H1 (cell line): ENCODE results near the gene SPSB2. TPM values are rescaled to one million over a fixed set of nuclear protein-coding genes. Genes with fewer than 3 reads are reported as not detected.

ENCODE experiments used
- CTCF ChIA-PET: fragments of 300-600 bp; sonication (Branson Sonifier 250); formaldehyde crosslinking; loops from one replicate; lab custom pipeline; 2021; ENCODE audit not compliant: partially characterized antibody; lab: Charles Lee
- POLR2A ChIA-PET: fragments of 300-600 bp; sonication (Branson Sonifier 250); formaldehyde crosslinking; loops from one replicate; lab custom pipeline; 2021; ENCODE audit warnings: inconsistent platforms; ENCODE audit not compliant: partially characterized antibody; lab: Charles Lee
- DNase-seq, 2 experiments: peaks; one replicate each; pipeline versions ENCODE4 v3.0.0 to v3.0.0-alpha.2; 2010 to 2022; ENCODE audit warnings: low spot score in 2 of 2, low read depth in 1 of 2, mixed read lengths in 1 of 2
- FAIRE-seq: peaks from 2 replicates; lab custom pipeline; 2011; peaks lifted over from hg19 to GRCh38; lab: Jason Lieb, UNC
- H2AFZ ChIP-seq: 2 replicates; pipeline ENCODE4 v1.8.1; 2012; ENCODE audit warnings: low read length, inconsistent platforms
- H2AK5ac ChIP-seq: 2 replicates; pipeline ENCODE4 v1.6.1; 2013; ENCODE audit warnings: low read depth, low read length
- H2BK120ac ChIP-seq: replicated peaks from 2 replicates; pipeline ENCODE3; 2013; ENCODE audit warnings: low read depth, low read length, inconsistent platforms
- H2BK12ac ChIP-seq: 2 replicates; pipeline ENCODE4 v1.6.1; 2013; ENCODE audit warnings: low read depth, low read length
- H2BK15ac ChIP-seq: 2 replicates; pipeline ENCODE4 v1.6.1; 2013; ENCODE audit warnings: low read length
- H2BK20ac ChIP-seq: 2 replicates; pipeline ENCODE4 v1.6.1; 2013; ENCODE audit warnings: low read length
- H2BK5ac ChIP-seq: 2 replicates; pipeline ENCODE4 v1.6.1; 2013; ENCODE audit warnings: low read depth, low read length
- H3K14ac ChIP-seq: 2 replicates; pipeline ENCODE4 v1.6.1; 2013; ENCODE audit warnings: inconsistent platforms; ENCODE audit not compliant: insufficient read length
- H3K18ac ChIP-seq: 2 replicates; pipeline ENCODE4 v1.6.1; 2013; ENCODE audit warnings: low read length; ENCODE audit errors: extremely low read depth
- H3K23ac ChIP-seq: 2 replicates; pipeline ENCODE4 v1.6.1; 2013; ENCODE audit warnings: inconsistent platforms; ENCODE audit not compliant: insufficient read length
- H3K23me2 ChIP-seq: 2 replicates; pipeline ENCODE4 v1.6.1; 2013; ENCODE audit warnings: low read depth, low read length
- H3K27ac ChIP-seq: 2 replicates; pipeline ENCODE4 v1.6.1; 2011; ENCODE audit warnings: low read depth, low read length, inconsistent platforms
- H3K27me3 ChIP-seq, 4 experiments: replicated peaks in 1 of 4; 1 replicate in 1 of 4; 2 replicates in 3 of 4; pipeline versions ENCODE4 v1.6.1 to v1.8.1; 2011 to 2013; ENCODE audit warnings: low read length in 3 of 4, mild to moderate bottlenecking in 3 of 4, inconsistent platforms in 2 of 4, mixed read lengths in 2 of 4, moderate library complexity in 1 of 4; ENCODE audit not compliant: control insufficient read depth in 3 of 4, insufficient read depth in 3 of 4; ENCODE audit errors: extremely low read depth in 1 of 4
- H3K36me3 ChIP-seq, 4 experiments: 2 replicates each; pipeline versions ENCODE4 v1.6.1 to v1.8.1; 2011 to 2013; ENCODE audit warnings: mild to moderate bottlenecking in 4 of 4, low read length in 3 of 4, moderate library complexity in 2 of 4, control low read depth in 1 of 4, inconsistent platforms in 1 of 4; ENCODE audit not compliant: insufficient read depth in 4 of 4, control insufficient read depth in 2 of 4
- H3K4ac ChIP-seq: replicated peaks from 2 replicates; pipeline ENCODE3; 2013; ENCODE audit warnings: low read length, low read depth, mixed read lengths, inconsistent platforms; ENCODE audit not compliant: insufficient read length
- H3K4me1 ChIP-seq, 4 experiments: replicated peaks in 1 of 4; 1 replicate in 1 of 4; 2 replicates in 3 of 4; pipeline versions ENCODE4 v1.6.1 to v1.8.1; 2011 to 2013; ENCODE audit warnings: low read length in 3 of 4, inconsistent platforms in 2 of 4, mixed read lengths in 1 of 4; ENCODE audit not compliant: insufficient read depth in 4 of 4, control insufficient read depth in 3 of 4
- H3K4me2 ChIP-seq, 2 experiments: 2 replicates each; pipeline versions ENCODE4 v1.6.1 to v1.8.1; 2011 to 2013; ENCODE audit warnings: low read depth in 2 of 2, low read length in 2 of 2, control low read depth in 1 of 2, inconsistent platforms in 1 of 2, mild to moderate bottlenecking in 1 of 2; ENCODE audit not compliant: insufficient read depth in 1 of 2
- H3K4me3 ChIP-seq, 4 experiments: fragments of 200-600, 300-600 bp in 1 of 4; sonication (generic), shearing (Covaris generic), sonication (Bioruptor Twin) in 1 of 4; 2 replicates each; pipeline versions ENCODE4 v1.5.1 to v1.8.1; 2011 to 2016; ENCODE audit warnings: low read length in 4 of 4, low read depth in 3 of 4, control low read depth in 2 of 4, inconsistent platforms in 2 of 4, mild to moderate bottlenecking in 2 of 4, mixed read lengths in 1 of 4, moderate library complexity in 1 of 4; ENCODE audit not compliant: insufficient read depth in 2 of 4; ENCODE audit errors: extremely low read depth in 1 of 4
- H3K56ac ChIP-seq: replicated peaks from 2 replicates; pipeline ENCODE3; 2013; ENCODE audit warnings: low read depth, mild to moderate bottlenecking, mixed read lengths, low read length, inconsistent platforms; ENCODE audit not compliant: insufficient read length
- H3K79me1 ChIP-seq: 2 replicates; pipeline ENCODE4 v1.6.1; 2013; ENCODE audit warnings: low read depth, low read length, control low read depth
- H3K79me2 ChIP-seq, 2 experiments: 2 replicates each; pipeline versions ENCODE4 v1.6.1 to v1.8.1; 2012 to 2013; ENCODE audit warnings: low read length in 2 of 2, mild to moderate bottlenecking in 2 of 2, inconsistent platforms in 1 of 2; ENCODE audit not compliant: insufficient read depth in 2 of 2, control insufficient read depth in 1 of 2
- H3K9ac ChIP-seq, 4 experiments: replicated peaks in 1 of 4; 1 replicate in 1 of 4; 2 replicates in 3 of 4; pipeline versions ENCODE4 v1.6.1 to v1.8.1; 2011 to 2013; ENCODE audit warnings: low read depth in 3 of 4, low read length in 3 of 4, control low read depth in 2 of 4, mild to moderate bottlenecking in 2 of 4, moderate library complexity in 2 of 4, inconsistent platforms in 1 of 4; ENCODE audit errors: extremely low read depth in 1 of 4
- H3K9me3 ChIP-seq, 2 experiments: 2 replicates each; pipeline versions ENCODE4 v1.6.1 to v1.8.1; 2012 to 2013; ENCODE audit warnings: mild to moderate bottlenecking in 2 of 2, moderate library complexity in 2 of 2, control low read depth in 1 of 2, inconsistent platforms in 1 of 2, low read depth in 1 of 2, low read length in 1 of 2, mixed read lengths in 1 of 2; ENCODE audit not compliant: insufficient read depth in 2 of 2
- H4K20me1 ChIP-seq, 2 experiments: replicated peaks in 1 of 2; 2 replicates each; pipeline versions ENCODE3 to v1.8.1; 2011 to 2013; ENCODE audit warnings: inconsistent platforms in 2 of 2, low read length in 2 of 2, mild to moderate bottlenecking in 1 of 2; ENCODE audit not compliant: insufficient read depth in 2 of 2, control insufficient read depth in 1 of 2
- H4K5ac ChIP-seq: 2 replicates; pipeline ENCODE4 v1.6.1; 2013; ENCODE audit warnings: low read length, low read depth, mixed read lengths, inconsistent platforms; ENCODE audit not compliant: insufficient read length
- H4K8ac ChIP-seq: 2 replicates; pipeline ENCODE4 v1.8.0; 2013; ENCODE audit warnings: mild to moderate bottlenecking, moderate library complexity, low read length, inconsistent platforms; ENCODE audit not compliant: insufficient read depth; ENCODE audit errors: extremely low read depth
- H4K91ac ChIP-seq: replicated peaks from 2 replicates; pipeline ENCODE3; 2013; ENCODE audit warnings: low read length, mixed read lengths, inconsistent platforms; ENCODE audit not compliant: insufficient read length
- ASH2L ChIP-seq: fragments of 200-600, 300-600 bp; sonication (generic); IDR thresholded peaks from one replicate; pipeline ENCODE4 v1.7.1; 2017; ENCODE audit warnings: low read length
- HDAC2 ChIP-seq, 2 experiments: fragments of 300-600 bp in 1 of 2; sonication (generic) in 1 of 2; IDR thresholded peaks; 2 replicates each; pipeline ENCODE4 v1.6.1; 2011 to 2012; ENCODE audit warnings: low read depth in 2 of 2, low read length in 2 of 2, mild to moderate bottlenecking in 2 of 2, moderate library complexity in 2 of 2, borderline replicate concordance in 1 of 2, inconsistent platforms in 1 of 2
- JUN ChIP-seq: IDR thresholded peaks from 2 replicates; pipeline ENCODE4 v1.6.1; 2011; ENCODE audit warnings: low read depth, mild to moderate bottlenecking, improper control_type of control experiment, low read length
- KDM5A ChIP-seq: fragments of 200-600 bp; IDR thresholded peaks from 2 replicates; pipeline ENCODE4 v1.7.1; 2012; ENCODE audit warnings: mild to moderate bottlenecking, low read length, inconsistent platforms, mixed read lengths
- NANOG ChIP-seq: IDR thresholded peaks from 2 replicates; pipeline ENCODE4 v1.6.1; 2011; ENCODE audit warnings: low read length, low read depth, mild to moderate bottlenecking, inconsistent platforms; ENCODE audit not compliant: insufficient read depth, poor library complexity, severe bottlenecking
- POLR2A ChIP-seq, 2 experiments: IDR thresholded peaks; 1 replicate in 1 of 2; 2 replicates in 1 of 2; pipeline ENCODE4 v1.6.1; 2011; ENCODE audit warnings: low read depth in 2 of 2, low read length in 2 of 2, mild to moderate bottlenecking in 2 of 2; ENCODE audit errors: control extremely low read depth in 1 of 2
- RXRA ChIP-seq: IDR thresholded peaks from 2 replicates; pipeline ENCODE4 v1.6.1; 2011; ENCODE audit warnings: low read depth, mild to moderate bottlenecking, low read length, moderate library complexity; ENCODE audit not compliant: insufficient read depth
- SIN3A ChIP-seq, 2 experiments: IDR thresholded peaks in 1 of 2; conservative IDR thresholded peaks in 1 of 2; 2 replicates each; pipeline ENCODE4 v1.6.1; 2011 to 2012; ENCODE audit warnings: low read length in 2 of 2, improper control_type of control experiment in 1 of 2, low read depth in 1 of 2, mild to moderate bottlenecking in 1 of 2
- SP4 ChIP-seq: IDR thresholded peaks from 2 replicates; pipeline ENCODE4 v1.6.1; 2012; ENCODE audit warnings: low read length, inconsistent platforms
- TEAD4 ChIP-seq: IDR thresholded peaks from 2 replicates; pipeline ENCODE4 v1.6.1; 2012; ENCODE audit warnings: low read depth, low read length, inconsistent platforms, mixed read lengths
- WGBS, 2 experiments: shearing (Covaris generic) in 1 of 2; methylation state at CpG; one replicate each; pipeline versions ENCODE4 v1.1.6 to v1.1.7; 2013 to 2015; ENCODE audit warnings: low lambda C conversion rate in 2 of 2, mixed read lengths in 2 of 2, inconsistent platforms in 1 of 2, low coverage in 1 of 2, missing lambda C conversion rate in 1 of 2; ENCODE audit not compliant: insufficient replicate concordance in 2 of 2, insufficient coverage in 1 of 2, insufficient read length in 1 of 2; ENCODE audit errors: extremely low coverage in 1 of 2, missing lambda C conversion rate in 1 of 2; 5-methylcytosine and 5-hydroxymethylcytosine counted together
- polyA plus RNA-seq, 7 experiments: library from polyadenylated mRNA; depleted of rRNA in 3 of 7; stranded (reverse) in 5 of 7; unstranded in 2 of 7; fragments of >200 nt in 5 of 7; fragments of 200-250 nt in 2 of 7; gene quantifications; 1 replicate in 5 of 7; 2 replicates in 1 of 7; 4 replicates in 1 of 7; pipeline versions ENCODE4 v1.2.1 to v1.2.3, GENCODE V29; 2011 to 2013; ENCODE audit warnings: missing spikeins in 2 of 7, mixed read lengths in 2 of 7
- total RNA-seq: library from RNA; stranded (reverse); fragmentation: NEBNext Ultra II Directional; extraction: Animal tissue kit (Norgen Biotek cat#: 25700); gene quantifications from 2 replicates; pipeline ENCODE4 v1.2.1, GENCODE V29; 2021

The SPSB2 gene
- total and polyA plus RNA-seq, 2 of the 8 experiments (the other 6 are each of a cell fraction or from before 2014, with no cell fraction given): 13.0 to 23.2 TPM

DNA sequence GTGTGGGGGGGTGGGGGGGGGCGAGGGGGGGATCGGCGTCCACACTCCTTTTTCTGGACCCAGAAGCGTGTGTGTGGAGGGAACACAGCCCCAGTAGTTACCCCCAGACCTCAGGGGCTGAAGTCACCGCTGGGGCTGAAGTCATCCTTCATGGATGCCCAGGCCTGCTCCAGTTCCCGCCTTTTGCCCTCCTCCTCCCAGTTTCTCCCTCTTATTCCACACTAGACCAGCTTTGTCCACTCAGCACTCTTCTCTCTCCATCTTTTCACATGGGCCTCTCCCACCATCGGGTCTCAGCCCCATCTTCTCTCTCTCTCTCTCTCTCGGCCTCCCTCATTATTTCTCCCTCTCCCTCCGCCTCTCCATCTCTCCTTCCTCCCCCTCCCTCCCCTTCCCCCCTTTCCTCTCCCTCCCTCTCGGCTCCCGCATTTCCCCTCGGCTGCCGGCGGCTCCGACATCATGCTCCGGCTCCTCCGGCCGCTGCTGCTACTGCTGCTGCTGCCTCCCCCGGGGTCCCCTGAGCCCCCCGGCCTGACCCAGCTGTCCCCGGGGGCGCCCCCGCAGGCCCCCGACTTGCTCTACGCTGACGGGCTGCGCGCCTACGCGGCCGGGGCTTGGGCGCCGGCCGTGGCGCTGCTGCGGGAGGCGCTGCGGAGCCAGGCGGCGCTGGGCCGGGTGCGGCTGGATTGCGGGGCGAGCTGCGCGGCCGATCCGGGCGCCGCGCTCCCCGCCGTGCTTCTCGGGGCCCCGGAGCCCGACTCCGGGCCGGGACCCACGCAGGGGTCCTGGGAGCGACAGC, 44.9 kb downstream of the SPSB2 start, which contains the start of gene P3H3:
Gene P3H3 (plus strand): TSS at position 426 of the 799 bp plus-strand sequence. CDS start 34 bp downstream, at position 460.
- Histone ChIP-seq H3K9me3 (no peaks in the 10 kb centered on the region), H3K4me2 (peak within 1 kb of the TSS; percentile 77 to 99), H3K23me2 (peaks cover 17% of the 10 kb centered on the region), H4K5ac (peak within 1 kb of the TSS; percentile 86), H3K27ac (peak within 1 kb of the TSS; percentile 59; the same call in 1 of the 2 replicates), H3K4me1 (peaks cover 4 to 26% (median 19%) of the 10 kb centered on the region in 4 experiments), H3K79me2 (peaks cover 0 to 9% of the 10 kb centered on the region in 2 experiments; a peak in 1 of 4 replicates), H3K4ac (peak within 1 kb of the TSS; percentile 66), H2BK15ac (0 out of 2 replicates have a peak within 1 kb of the TSS, but pooled peaks have one; percentile 72), H4K20me1 (peaks cover 0 to 7% of the 10 kb centered on the region in 2 experiments), H2AFZ (no peak within 1 kb of the TSS), H3K9ac (peak within 1 kb of the TSS; percentile 66 to 84 (median 80)), H2BK20ac (no peak within 1 kb of the TSS), H2BK12ac (peak within 1 kb of the TSS; percentile 70; the same call in 1 of the 2 replicates), H3K79me1 (peaks cover 4% of the 10 kb centered on the region), H2BK5ac (peak within 1 kb of the TSS; percentile 79; the same call in 1 of the 2 replicates), H3K36me3 (peaks cover 5 to 20% (median 18%) of the 10 kb centered on the region in 4 experiments; a peak in 5 of 8 replicates), H3K56ac (peak within 1 kb of the TSS; percentile 84), H3K23ac (no peak within 1 kb of the TSS), H4K8ac (peak within 1 kb of the TSS; percentile 66; the same call in 1 of the 2 replicates), H3K4me3 (peak within 1 kb of the TSS; percentile 88 to 94 (median 90)), H2BK120ac (peak within 1 kb of the TSS; percentile 26), H3K27me3 (peaks cover 0 to 9% (median 6%) of the 10 kb centered on the region in 4 experiments; a peak in 5 of 7 replicates), H3K14ac (no peak within 1 kb of the TSS), H2AK5ac (0 out of 2 replicates have a peak within 1 kb of the TSS, but pooled peaks have one; percentile 1), H4K91ac (peak within 1 kb of the TSS; percentile 90), H3K18ac (peak within 1 kb of the TSS; percentile 76)
- 2% methylated on average over 15 of the region's 60 CpGs; no CpG with 5 or more reads in 1 of the 2 experiments for WGBS, 2 experiments
- no peak for FAIRE-seq
- POLR2A ChIA-PET: interaction anchor here (0.7 to 27.1 kb wide), 18 partner anchors 9 to 128 kb away, joined by 3 to 388 read pairs (median 4); partner anchors contain the start of genes CDCA3, ENO2, GNB3 and MLF2
- peak in 1 of 2 experiments; percentile 76 for DNase-seq
- CTCF ChIA-PET: interaction anchor here (0.7 to 23.7 kb wide), 8 partner anchors 19 to 224 kb away, joined by 3 to 532 read pairs (median 4); partner anchors contain the start of genes CD4, CDCA3, GNB3 and LAG3
- TF ChIP-seq KDM5A: no peak
- TF ChIP-seq NANOG: no peak
- no peak for TF ChIP-seq JUN
- TF ChIP-seq TEAD4: no peak
- no peak for TF ChIP-seq SIN3A (conservative IDR thresholded peaks at IDR 0.05 in 1 of 2, IDR thresholded peaks at IDR 0.05 in 1 of 2; ENCODE audit: low read depth in 1 of 2, low read length in 2 of 2)
- TF ChIP-seq SP4: no peak
- TF ChIP-seq HDAC2 (IDR thresholded peaks at IDR 0.05; ENCODE audit: borderline replicate concordance in 1 of 2, low read depth in 2 of 2, low read length in 2 of 2): no peak; a peak in 1 of 4 replicates
- TF ChIP-seq POLR2A (IDR thresholded peaks at IDR 0.05; ENCODE audit: control extremely low read depth in 1 of 2, low read depth in 2 of 2, low read length in 2 of 2): peak in 1 of 2 experiments; percentile 30; a peak in 1 of 3 replicates
- no peak for TF ChIP-seq RXRA
- TF ChIP-seq ASH2L: peak; percentile 16
